Measurements from ENCODE around the gene KY.

KY gene

DNA sequence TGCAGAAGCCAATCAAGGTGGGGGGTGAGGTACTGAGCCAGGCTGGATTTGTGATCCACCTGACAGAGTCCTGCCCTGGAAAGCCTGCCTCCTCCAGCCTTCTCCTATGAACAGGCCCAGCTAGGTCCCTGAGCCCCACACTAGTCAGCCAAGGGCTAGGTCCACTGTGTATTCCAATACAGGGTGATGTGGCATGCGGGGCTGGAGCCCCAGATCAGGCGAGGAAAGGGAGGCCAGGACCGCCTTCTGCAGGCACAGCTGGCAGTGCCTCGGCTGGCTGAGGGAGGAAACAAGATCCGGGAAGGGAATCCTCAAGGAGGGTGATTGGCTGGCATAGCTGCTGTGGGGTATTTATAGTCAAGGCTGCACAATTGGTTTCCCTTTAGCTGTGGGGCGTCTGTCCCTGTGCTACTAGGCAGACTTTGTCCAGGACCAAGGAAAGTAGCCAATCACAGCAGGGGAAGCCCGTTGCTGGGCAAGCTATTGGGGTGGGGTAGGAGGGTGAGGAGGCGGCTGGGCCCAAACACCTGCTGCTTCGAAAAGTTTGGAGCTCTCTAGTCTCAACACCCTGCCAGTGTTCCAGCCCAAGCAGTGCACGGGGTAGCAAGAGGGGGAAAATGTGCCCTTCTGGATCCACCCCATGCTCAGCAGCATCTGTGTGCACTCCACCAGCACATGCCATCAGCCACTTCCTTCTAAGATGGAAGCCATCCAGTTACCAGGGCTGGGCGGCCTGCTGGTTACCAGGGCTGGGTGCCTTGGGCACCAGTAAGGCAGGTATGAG lies 5.9 kb downstream of the KY start:
- DNase-seq: peak in 1 of 2 experiments; percentile 19

- DNase-seq: no peak
Measured at GRCh38 chr3:134643150-134643675, 7.6 kb downstream of the KY start.

GRCh38 chr3:134642445-134643149 lies 8.2 kb downstream of the KY start:
- no peak for DNase-seq

DNA sequence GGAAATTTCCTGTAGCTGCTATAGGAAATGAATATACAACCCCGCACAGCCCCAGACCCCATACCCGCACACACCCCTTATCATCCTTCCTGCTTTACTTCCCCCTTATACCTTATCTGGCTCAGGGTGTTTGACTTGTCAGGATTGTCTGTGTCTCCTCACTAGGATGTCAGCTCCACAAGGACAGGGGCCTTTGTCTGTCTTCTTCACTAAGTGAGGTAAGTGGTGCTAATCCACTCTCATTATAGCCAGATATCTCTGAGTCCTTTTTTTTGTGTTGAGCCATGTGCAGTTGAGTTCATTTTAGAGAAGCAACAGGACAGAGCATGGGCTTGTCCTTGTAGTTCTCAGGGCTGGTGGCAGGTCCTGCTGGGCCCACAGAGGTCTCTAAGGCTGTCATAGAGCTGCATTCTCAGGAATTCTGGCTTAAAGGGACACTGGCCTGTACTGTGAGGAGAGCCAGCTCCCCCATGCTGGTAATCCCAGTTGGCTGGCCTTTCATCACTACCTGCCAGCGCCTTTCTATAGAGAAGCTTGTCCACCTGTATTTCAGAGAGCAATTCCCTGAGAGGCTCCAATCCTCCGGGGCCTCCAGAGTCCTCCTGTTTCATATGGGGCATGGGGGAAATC lies 9.0 kb downstream of the KY start:
- no peak for DNase-seq

DNA sequence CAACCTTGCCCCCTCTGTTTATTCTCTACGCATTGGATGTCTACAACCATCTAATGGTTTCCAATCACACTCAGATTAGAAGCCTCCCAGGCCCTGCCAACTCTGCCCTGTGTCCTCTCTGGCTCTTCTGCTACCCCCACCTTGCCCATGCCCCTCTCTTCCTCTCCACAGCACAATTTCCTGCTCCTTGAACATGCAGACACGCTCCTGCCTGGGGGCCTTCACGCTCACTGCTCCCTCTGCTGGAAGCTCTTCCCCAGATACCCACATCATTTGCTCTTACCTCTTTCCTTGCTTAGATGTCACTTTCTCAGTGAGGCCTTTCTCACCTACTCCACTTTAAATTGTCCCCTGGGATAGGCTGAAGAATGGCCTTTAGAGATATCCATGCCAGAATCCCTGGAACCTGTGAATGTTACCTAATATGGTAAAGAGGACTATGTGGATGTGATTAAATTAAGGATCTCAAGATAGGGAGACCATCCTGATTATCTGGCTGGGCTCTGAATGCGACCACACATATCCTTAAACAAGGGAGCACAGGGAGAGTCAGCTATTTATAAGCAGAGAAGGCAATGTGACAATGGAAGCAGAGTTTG lies 9.9 kb downstream of the KY start:
- DNase-seq: peak in 1 of 2 experiments; percentile 34

GRCh38 chr3:134640378-134640777 lies 10.4 kb downstream of the KY start:
- DNase-seq: no peak

GRCh38 chr3:134638385-134639030 lies 12.3 kb downstream of the KY start:
- no peak for DNase-seq

DNA sequence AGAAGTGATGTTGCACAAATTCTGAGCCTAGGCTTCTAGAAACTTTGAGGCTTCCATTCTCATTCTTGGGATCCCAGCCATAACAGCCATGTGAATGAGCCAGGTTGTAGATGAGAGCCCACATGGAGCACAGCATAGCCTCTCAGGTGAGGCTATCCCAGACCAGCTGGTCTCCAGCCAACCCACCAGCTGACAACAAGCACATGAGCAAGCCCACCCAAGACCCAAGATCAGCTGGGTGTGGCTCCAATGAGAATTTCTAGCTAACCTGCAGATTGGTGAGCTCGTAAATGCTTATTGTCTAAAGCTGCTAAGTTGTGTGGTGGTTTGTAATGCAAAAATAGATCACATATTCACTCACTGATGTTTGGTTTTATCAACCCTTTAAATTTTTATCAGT lies 14.4 kb downstream of the KY start:
- DNase-seq: no peak

GRCh38 chr3:134630506-134630905 lies 20.3 kb downstream of the KY start:
- peak in 1 of 2 experiments; percentile 6 for DNase-seq

GRCh38 chr3:134628884-134629283 lies 21.9 kb downstream of the KY start:
- DNase-seq: no peak

GRCh38 chr3:134627831-134628230 lies 23.0 kb downstream of the KY start:
- DNase-seq: no peak

DNA sequence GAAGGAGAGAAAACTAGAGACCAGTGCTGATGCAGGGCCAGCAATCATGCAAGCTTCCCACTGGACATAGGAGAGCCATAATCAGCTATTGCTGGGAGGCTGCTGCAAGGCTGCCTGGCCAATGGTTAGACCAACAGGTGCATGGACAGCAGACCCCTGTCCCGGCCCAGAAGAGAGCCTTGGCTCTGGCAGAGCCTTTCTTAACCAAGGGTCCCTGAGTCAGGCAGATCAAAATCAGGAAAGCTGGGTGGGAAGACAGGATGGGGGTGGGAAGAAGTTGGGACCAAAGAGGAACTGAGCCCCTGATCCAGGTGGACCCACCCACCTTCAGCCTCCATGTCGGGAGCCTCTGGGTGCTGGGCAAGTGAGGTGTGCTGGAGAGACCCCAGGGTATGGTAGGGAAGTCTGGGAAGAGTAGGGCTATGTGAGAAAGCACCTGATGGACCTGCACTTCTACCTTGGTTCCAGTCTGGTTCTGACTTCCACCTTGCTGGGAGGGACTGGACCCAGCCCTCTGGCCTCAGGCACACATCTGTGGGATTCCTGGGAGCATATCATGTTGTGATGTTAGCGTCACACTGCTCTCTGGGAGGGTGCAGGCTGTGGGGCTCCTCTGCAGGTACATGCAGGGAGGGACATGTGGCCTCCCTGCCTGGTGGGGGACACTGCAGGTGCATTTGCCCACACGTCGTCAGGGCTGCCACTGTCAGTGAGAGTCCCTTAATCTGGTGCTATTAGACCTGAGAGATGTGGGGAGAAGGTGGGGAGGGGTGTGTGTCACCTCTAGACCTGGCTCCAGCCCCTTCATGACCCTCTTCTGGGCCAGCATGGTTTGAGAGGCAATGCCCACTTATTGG lies 24.7 kb downstream of the KY start:
- no peak for DNase-seq

GRCh38 chr3:134625462-134625861 lies 25.4 kb downstream of the KY start:
- no peak for DNase-seq

DNA sequence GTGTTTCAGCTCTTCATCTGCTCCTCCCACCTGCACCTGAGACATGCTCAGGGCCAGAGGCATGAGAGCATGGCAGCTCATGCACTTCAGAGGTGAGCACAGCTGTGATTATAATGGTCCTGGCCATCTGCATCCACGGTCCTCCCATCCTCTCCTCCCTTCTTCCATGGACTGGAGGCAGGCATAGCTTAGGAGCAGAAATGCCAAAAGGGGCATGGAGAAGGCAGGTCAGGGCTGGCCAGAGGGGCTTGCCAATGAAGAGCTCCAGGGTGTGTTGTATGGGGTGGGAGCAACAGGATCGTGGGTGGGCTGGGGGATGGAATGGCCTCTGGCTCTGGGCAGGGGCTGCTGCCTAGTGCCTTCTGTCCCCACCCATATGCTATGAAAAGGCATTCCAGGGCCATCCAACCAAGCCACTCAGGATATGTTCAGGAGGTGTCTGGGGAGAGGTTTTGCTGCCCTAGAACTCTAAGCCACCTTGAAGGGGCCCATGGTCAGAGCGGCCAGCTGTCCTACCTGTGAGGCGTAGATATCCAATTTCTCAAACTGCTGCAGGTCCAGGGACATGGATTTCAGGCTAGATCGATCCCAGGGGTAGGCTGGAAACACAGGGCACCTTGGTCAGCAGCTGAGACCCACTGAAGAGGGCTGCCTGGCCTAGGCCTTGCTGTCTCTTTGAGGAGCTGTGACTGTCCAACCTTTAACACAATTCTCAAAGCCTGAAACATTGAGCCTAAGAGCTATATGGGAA lies 26.1 kb downstream of the KY start:
- no peak for DNase-seq

DNA sequence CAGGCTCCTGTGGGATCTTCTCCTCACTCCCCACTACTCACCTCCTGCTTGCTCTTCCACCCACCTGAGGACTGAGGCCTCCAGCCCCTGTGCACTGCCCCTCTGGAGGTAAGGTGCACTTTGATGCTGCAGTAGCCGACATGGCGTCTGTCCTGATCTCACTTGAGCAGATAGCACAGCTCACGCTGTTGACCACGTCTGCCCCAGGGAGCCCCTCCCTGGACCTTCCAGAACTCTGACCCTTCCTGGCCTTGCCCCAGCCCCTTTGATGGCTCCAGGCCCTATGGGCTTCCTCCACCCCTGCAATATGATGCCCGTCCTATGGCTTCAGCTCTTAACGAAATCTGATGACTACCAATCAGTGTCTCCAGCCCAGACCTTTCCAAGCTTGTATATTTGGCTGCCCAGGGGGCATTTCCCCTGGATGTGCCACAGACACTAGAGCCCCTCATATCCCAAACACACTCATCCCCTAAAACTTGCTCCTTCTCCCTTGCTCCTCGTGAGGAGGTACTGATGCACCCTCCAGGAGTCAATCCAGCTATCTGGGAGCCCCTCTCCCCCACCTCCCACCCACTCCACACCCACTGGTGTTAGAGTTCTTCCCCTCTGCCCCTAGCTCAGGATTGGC lies 27.1 kb downstream of the KY start:
- no peak for DNase-seq

- DNase-seq: no peak
Measured at GRCh38 chr3:134622806-134623365, 27.9 kb downstream of the KY start.

GRCh38 chr3:134621854-134622253 lies 29.0 kb downstream of the KY start:
- DNase-seq: no peak

DNA sequence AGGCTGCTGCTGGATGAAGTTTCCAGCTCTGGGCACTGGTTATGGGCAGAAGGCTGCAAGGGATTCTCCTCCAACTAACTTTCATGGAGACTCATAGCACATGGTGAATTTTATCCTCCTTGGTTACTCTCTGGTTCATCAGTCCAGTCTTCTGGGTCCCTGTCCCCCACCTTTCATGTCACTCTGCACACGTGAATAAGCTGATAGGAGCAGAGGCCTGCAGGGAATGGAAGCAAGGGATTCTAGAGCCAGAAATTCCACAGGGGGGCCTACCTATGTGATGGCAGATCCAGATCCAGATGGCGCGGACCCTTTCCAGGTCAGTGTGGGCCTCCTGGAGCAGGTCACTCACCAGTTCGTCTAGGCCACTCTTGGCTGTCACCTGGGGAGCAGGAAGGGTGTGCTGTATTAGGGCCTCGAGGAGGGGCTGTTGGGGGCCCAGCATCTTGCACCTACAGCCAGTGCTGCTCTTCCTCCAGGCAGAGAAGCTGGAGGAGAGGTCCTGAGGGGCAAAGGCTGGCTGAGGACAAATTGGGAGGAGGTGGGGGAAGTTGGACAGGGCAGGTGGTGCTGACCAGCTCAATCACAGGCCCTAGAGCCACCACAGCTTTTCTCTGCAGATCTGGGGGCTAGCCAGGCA lies 30.2 kb downstream of the KY start:
- no peak for DNase-seq

GRCh38 chr3:134619884-134620445 lies 30.9 kb downstream of the KY start:
- no peak for DNase-seq

DNA sequence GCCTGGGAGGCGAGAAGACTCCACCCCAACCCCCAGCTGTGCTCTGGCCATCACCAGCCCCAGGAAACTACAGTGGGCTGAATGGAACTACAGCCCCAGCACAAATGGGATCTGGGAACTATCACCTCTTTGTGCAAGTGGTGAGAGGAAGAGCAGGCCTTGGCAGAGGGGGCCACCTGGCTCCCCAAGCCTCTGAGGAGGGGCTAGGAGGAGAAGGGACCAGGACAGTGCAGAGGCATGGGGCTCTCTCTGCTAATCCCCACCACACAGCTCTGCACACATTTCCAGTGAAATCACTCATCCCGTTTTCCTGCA lies 31.6 kb downstream of the KY start:
- DNase-seq: no peak
